Fibroblast of the aortic adventitia (primary cell): ENCODE data around the gene NFATC1. TPM values are rescaled to one million over a fixed set of nuclear protein-coding genes. Genes with fewer than 3 reads are reported as not detected.

ENCODE experiments used
- DNase-seq: peaks from one replicate; pipeline ENCODE4 v3.0.0-alpha.2; 2010; ENCODE audit warnings: low read depth
- H3K4me3 ChIP-seq: 2 replicates; pipeline ENCODE4 v1.5.1; 2011; ENCODE audit warnings: low read depth, mild to moderate bottlenecking, control low read depth, low read length, moderate library complexity
- CTCF ChIP-seq: IDR thresholded peaks from 2 replicates; pipeline ENCODE4 v1.5.1; 2011; ENCODE audit warnings: mild to moderate bottlenecking, low read length, control low read depth, inconsistent platforms; ENCODE audit not compliant: insufficient read depth
- small RNA-seq: library from RNA; depleted of rRNA; stranded (forward); fragments of <200 nt; gene quantifications from one replicate; pipeline ENCODE3, GENCODE V24; 2012
- total RNA-seq: library from RNA; depleted of rRNA; stranded (reverse); fragments of >200 nt; gene quantifications from 2 replicates; pipeline ENCODE4 v1.2.3, GENCODE V29; 2012; ENCODE audit warnings: low replicate concordance

Gene NFATC1
- total RNA-seq, 1 donor = 3.0 TPM

DNA sequence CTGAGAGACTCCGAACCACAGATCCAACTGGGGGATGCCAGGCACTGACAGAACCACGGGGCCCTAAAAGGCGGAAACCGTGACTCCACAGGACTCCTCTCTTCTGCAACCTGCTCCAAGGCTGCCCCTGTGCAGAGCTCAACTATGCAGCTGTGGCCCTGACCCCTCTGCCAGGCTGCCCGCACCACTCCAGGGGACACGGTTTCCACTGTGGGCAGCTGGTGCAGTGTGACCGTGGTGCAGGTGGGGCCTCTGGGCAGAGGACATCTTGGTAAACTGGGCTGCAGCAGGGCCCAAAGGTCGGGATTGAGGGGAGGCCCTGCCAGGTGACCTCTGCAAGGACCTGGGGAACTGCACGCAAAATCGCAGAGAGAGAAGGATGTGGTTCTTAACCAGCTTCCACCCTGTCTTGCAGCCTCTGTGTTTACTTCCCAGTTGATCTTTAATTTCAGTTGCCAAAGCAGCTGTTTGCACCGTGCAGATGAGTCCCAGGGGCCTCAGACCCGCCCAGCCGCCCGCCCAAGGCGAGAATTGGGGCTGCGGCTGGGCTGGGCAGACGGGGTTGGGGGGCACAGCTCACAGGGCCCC lies 179.3 kb downstream of the NFATC1 start:
- no peak for TF ChIP-seq CTCF
- no peak overlapping the region for H3K4me3 ChIP-seq
- no peak for DNase-seq

DNA sequence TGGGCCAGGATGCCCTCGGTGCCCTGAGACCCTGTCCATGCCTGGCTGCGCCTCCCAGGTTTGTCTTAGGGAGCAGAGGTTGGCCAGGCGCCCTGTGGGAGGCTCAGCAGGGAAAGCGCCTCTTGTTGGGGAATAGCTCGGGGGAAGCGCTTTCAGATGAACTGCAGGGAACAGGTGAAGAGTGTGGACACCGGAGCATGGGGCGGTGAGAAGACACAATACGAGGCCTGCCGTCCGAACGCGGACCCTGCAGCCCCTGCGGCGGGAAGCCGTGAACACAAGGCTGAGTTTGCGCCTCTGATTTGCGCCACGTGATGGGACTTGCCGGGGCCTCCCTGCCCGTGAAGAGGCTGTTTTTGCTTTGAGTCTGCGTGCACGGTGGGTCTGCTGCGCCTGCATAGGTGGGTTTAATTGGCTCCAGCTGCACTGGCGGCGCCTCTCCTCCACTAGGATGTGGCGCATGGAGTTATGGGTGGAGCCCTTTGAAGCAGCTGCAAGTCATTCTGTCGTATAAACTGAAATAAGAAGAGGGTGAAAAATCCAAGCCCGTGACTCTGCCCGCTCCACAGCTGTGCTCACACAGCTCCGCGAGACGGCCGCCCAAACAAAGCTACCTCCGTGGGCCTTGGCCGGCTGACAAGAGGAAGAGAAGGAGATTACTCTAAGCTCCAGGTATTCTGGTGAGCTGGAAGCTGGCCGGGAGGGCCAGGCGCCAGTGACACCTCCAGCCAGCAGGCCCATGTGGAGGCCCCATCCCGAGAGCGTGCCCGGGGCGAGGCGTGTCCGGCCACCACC lies 180.4 kb downstream of the NFATC1 start:
- peak; percentile 16 for DNase-seq
- no peak for TF ChIP-seq CTCF

DNA sequence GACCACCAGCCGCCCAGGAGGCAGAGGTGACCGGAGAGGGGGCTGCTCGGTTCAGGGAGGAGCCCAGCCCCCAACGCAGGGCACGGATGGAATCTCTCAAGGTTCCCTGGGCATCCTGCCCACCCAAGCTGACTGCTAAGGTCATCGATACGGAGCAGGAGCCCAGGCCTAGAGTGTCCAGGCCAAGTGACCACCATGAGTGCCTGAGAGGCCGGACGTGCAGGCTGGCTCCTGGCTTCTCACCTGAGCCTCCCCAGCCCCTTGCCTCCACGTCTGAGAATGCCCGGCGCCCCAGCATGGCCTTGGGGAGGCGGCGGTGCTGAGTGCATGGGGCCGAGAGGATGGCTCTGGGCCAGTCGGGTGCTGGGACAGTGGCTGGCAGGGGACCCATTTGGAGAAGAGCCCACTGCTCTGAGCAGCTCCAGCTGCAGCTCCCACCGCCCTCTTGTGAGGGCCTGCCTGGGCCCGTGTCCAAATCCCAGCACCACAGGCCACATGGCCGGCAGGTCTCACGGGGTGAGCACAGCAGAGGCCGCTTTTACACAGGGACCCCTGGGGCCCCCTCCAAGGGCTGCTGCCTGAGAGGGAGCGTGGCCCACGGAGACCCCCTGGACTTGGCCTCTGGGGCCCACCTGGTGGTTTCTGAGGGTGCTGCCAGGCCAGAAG lies 181.1 kb downstream of the NFATC1 start:
- no peak overlapping the region for H3K4me3 ChIP-seq
- peak; percentile 24 for DNase-seq
- TF ChIP-seq CTCF = no peak

More for the DNA sequence above, 180.4 kb downstream of the NFATC1 start:
- no peak overlapping the region for H3K4me3 ChIP-seq

- TF ChIP-seq CTCF = no peak
- H3K4me3 ChIP-seq = no peak overlapping the region
- no peak for DNase-seq
Observed at GRCh38 chr18:79577451-79578395, 182.0 kb downstream of the NFATC1 start.

GRCh38 chr18:79578396-79579260 lies 182.9 kb downstream of the NFATC1 start:
- H3K4me3 ChIP-seq = no peak overlapping the region
- DNase-seq = no peak
- no peak for TF ChIP-seq CTCF

Small RNA genes lying within 50 kb of the gene (small RNA-seq; reads per million reads assigned to genes)
- gene AC018445.2 = not detected
